Measurements from ENCODE around the gene TERT. TPM values are rescaled to one million over a fixed set of nuclear protein-coding genes. Genes with fewer than 3 reads are reported as not detected.
"Not testable (repeated sequence)": the region's sequence is repeated elsewhere in the genome, so short reads cannot be mapped to it uniquely, and the experiment has no call there.

Gene TERT
- total and polyA plus RNA-seq, 4 donors, result 0.06 to 0.50 (median 0.10) TPM; not detected in 1

- WGBS (ENCODE audit: insufficient coverage), result 94% methylated on average over 15 of the region's 20 CpGs
- Histone ChIP-seq H3K9me3 (ENCODE audit: control insufficient read depth, insufficient read depth, low read length) (no peaks in the 10 kb centered on the region), H3K4me1 (ENCODE audit: control insufficient read depth, insufficient read depth, low read length) (no peaks in the 10 kb centered on the region), H3K4me3 (ENCODE audit: low read depth, low read length) (no peak overlapping the region), H3K36me3 (ENCODE audit: control insufficient read depth, insufficient read depth, low read length) (no peaks in the 10 kb centered on the region), H3K27me3 (ENCODE audit: control insufficient read depth, insufficient read depth, low read length) (no peaks in the 10 kb centered on the region), H3K27ac (ENCODE audit: low read depth, low read length) (no peak overlapping the region)
- DNase-seq (ENCODE audit: low read depth in 4 of 6, low spot score in 6 of 6), result no peak
Measured at GRCh38 chr5:1273745-1274144, 21.1 kb downstream of the TERT start.

GRCh38 chr5:1272201-1272600, 22.7 kb downstream of the TERT start:
- Histone ChIP-seq H3K4me3 (ENCODE audit: low read depth, low read length) (no peak overlapping the region), H3K27ac (ENCODE audit: low read depth, low read length) (no peak overlapping the region), H3K27me3 (ENCODE audit: control insufficient read depth, insufficient read depth, low read length) (no peaks in the 10 kb centered on the region), H3K9me3 (ENCODE audit: control insufficient read depth, insufficient read depth, low read length) (no peaks in the 10 kb centered on the region), H3K4me1 (ENCODE audit: control insufficient read depth, insufficient read depth, low read length) (no peaks in the 10 kb centered on the region), H3K36me3 (ENCODE audit: control insufficient read depth, insufficient read depth, low read length) (no peaks in the 10 kb centered on the region)
- WGBS (ENCODE audit: insufficient coverage), result 96% methylated on average over 16 of the region's 21 CpGs
- no peak for DNase-seq (ENCODE audit: low read depth in 4 of 6, low spot score in 6 of 6)

- H3K36me3 ChIP-seq (ENCODE audit: control insufficient read depth, insufficient read depth, low read length), result no peaks in the 10 kb centered on the region
- DNase-seq (ENCODE audit: low read depth in 4 of 6, low spot score in 6 of 6), result no peak
- no peaks in the 10 kb centered on the region for H3K27me3 ChIP-seq (ENCODE audit: control insufficient read depth, insufficient read depth, low read length)
- H3K4me3 ChIP-seq (ENCODE audit: low read depth, low read length), result no peak overlapping the region
- H3K27ac ChIP-seq (ENCODE audit: low read depth, low read length), result no peak overlapping the region
- no peaks in the 10 kb centered on the region for H3K9me3 ChIP-seq (ENCODE audit: control insufficient read depth, insufficient read depth, low read length)
- 94% methylated on average over 39 of the region's 39 CpGs for WGBS (ENCODE audit: insufficient coverage)
- H3K4me1 ChIP-seq (ENCODE audit: control insufficient read depth, insufficient read depth, low read length), result no peaks in the 10 kb centered on the region
Measured at GRCh38 chr5:1270933-1271914, 23.6 kb downstream of the TERT start.

- 94% methylated on average over 22 of the region's 22 CpGs for WGBS (ENCODE audit: insufficient coverage)
- Histone ChIP-seq H3K9me3 (ENCODE audit: control insufficient read depth, insufficient read depth, low read length) (no peaks in the 10 kb centered on the region), H3K4me3 (ENCODE audit: low read depth, low read length) (no peak overlapping the region), H3K4me1 (ENCODE audit: control insufficient read depth, insufficient read depth, low read length) (no peaks in the 10 kb centered on the region), H3K27ac (ENCODE audit: low read depth, low read length) (no peak overlapping the region), H3K27me3 (ENCODE audit: control insufficient read depth, insufficient read depth, low read length) (no peaks in the 10 kb centered on the region), H3K36me3 (ENCODE audit: control insufficient read depth, insufficient read depth, low read length) (no peaks in the 10 kb centered on the region)
- no peak for DNase-seq (ENCODE audit: low read depth in 4 of 6, low spot score in 6 of 6)
Measured at GRCh38 chr5:1270426-1270825, 24.4 kb downstream of the TERT start.

DNA sequence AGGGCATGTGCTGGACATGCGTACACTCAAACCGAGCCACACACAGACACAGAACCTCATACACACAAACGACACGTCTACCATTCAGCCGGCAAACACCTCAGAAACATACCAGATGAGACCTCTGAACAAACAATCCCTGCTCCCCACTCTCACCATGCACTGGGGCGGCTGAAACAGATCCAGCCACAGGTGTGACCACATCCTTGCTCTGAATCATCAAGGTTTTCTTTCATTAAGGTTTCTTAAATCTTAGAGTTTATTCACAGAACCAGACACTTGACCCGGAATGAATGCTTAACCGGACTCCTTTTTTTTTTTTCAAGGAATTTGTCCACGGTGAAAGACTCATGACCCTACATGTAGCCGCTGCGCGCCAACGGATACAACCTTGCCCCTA, 26.2 kb downstream of the TERT start:
- Histone ChIP-seq H3K4me1 (ENCODE audit: control insufficient read depth, insufficient read depth, low read length) (no peaks in the 10 kb centered on the region), H3K27ac (ENCODE audit: low read depth, low read length) (no peak overlapping the region), H3K4me3 (ENCODE audit: low read depth, low read length) (no peak overlapping the region), H3K36me3 (ENCODE audit: control insufficient read depth, insufficient read depth, low read length) (no peaks in the 10 kb centered on the region), H3K9me3 (ENCODE audit: control insufficient read depth, insufficient read depth, low read length) (no peaks in the 10 kb centered on the region), H3K27me3 (ENCODE audit: control insufficient read depth, insufficient read depth, low read length) (no peaks in the 10 kb centered on the region)
- 90% methylated on average over 13 of the region's 13 CpGs for WGBS (ENCODE audit: insufficient coverage)
- DNase-seq (ENCODE audit: low read depth in 4 of 6, low spot score in 6 of 6), result no peak

DNA sequence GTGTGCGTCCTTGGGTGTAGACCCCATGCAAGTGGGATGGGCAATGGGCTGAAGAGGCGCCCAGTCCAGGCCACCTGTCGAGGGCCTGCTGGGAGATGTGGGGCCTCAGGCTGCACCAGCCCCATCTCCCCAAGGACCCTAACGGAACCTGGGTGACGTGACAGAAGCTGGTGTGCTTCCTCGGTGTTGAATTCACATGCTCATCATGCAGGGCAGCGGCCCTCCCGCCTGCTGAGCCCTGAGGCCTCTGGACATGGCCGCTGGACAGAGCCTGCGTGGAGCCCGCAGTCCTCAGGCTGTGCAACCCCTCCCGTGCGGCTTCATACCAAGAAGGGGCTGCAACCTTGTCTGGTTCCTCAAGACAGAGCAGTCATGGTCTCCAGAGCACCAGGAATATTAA, 26.8 kb downstream of the TERT start:
- Histone ChIP-seq H3K36me3 (ENCODE audit: control insufficient read depth, insufficient read depth, low read length) (no peaks in the 10 kb centered on the region), H3K9me3 (ENCODE audit: control insufficient read depth, insufficient read depth, low read length) (no peaks in the 10 kb centered on the region), H3K27ac (ENCODE audit: low read depth, low read length) (no peak overlapping the region), H3K4me3 (ENCODE audit: low read depth, low read length) (no peak overlapping the region), H3K4me1 (ENCODE audit: control insufficient read depth, insufficient read depth, low read length) (no peaks in the 10 kb centered on the region), H3K27me3 (ENCODE audit: control insufficient read depth, insufficient read depth, low read length) (no peaks in the 10 kb centered on the region)
- no peak for DNase-seq (ENCODE audit: low read depth in 4 of 6, low spot score in 6 of 6)
- WGBS (ENCODE audit: insufficient coverage), result 89% methylated on average over 13 of the region's 13 CpGs

GRCh38 chr5:1267464-1267863, 27.4 kb downstream of the TERT start:
- WGBS (ENCODE audit: insufficient coverage), result no CpG with 5 or more reads among the region's 5 CpGs
- not testable (repeated sequence) for H3K27me3 ChIP-seq (ENCODE audit: control insufficient read depth, insufficient read depth, low read length); H3K9me3 ChIP-seq (ENCODE audit: control insufficient read depth, insufficient read depth, low read length); H3K27ac ChIP-seq (ENCODE audit: low read depth, low read length); DNase-seq (ENCODE audit: low read depth in 4 of 6, low spot score in 6 of 6); H3K36me3 ChIP-seq (ENCODE audit: control insufficient read depth, insufficient read depth, low read length); H3K4me3 ChIP-seq (ENCODE audit: low read depth, low read length); H3K4me1 ChIP-seq (ENCODE audit: control insufficient read depth, insufficient read depth, low read length)

DNA sequence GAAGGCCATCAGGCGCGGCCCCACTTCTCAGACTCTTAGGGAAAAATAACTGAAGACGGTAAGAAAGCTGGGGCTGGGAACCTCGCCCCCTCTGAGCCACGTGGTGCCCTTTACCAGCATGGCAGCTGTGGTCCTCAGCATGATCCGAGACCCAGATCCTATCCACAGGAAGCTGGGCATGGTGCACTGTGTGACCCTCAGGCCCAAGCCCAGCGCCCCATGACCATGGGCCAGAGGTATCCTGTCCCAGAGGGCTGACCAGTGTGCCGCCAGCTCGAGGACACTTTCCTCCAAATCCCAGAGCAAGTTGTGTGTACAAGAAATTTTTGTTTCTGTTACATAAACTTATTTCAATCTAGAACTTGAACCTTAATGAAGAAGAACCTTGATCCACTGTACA, 28.1 kb downstream of the TERT start:
- DNase-seq (ENCODE audit: low read depth in 4 of 6, low spot score in 6 of 6), result no peak
- no peak overlapping the region for H3K27ac ChIP-seq (ENCODE audit: low read depth, low read length)
- no peak overlapping the region for H3K4me3 ChIP-seq (ENCODE audit: low read depth, low read length)
- WGBS (ENCODE audit: insufficient coverage), result 85% methylated on average over 6 of the region's 9 CpGs
- H3K9me3 ChIP-seq (ENCODE audit: control insufficient read depth, insufficient read depth, low read length), result peaks cover 3% of the 10 kb centered on the region
- H3K27me3 ChIP-seq (ENCODE audit: control insufficient read depth, insufficient read depth, low read length), result no peaks in the 10 kb centered on the region
- no peaks in the 10 kb centered on the region for H3K36me3 ChIP-seq (ENCODE audit: control insufficient read depth, insufficient read depth, low read length)
- H3K4me1 ChIP-seq (ENCODE audit: control insufficient read depth, insufficient read depth, low read length), result no peaks in the 10 kb centered on the region

DNA sequence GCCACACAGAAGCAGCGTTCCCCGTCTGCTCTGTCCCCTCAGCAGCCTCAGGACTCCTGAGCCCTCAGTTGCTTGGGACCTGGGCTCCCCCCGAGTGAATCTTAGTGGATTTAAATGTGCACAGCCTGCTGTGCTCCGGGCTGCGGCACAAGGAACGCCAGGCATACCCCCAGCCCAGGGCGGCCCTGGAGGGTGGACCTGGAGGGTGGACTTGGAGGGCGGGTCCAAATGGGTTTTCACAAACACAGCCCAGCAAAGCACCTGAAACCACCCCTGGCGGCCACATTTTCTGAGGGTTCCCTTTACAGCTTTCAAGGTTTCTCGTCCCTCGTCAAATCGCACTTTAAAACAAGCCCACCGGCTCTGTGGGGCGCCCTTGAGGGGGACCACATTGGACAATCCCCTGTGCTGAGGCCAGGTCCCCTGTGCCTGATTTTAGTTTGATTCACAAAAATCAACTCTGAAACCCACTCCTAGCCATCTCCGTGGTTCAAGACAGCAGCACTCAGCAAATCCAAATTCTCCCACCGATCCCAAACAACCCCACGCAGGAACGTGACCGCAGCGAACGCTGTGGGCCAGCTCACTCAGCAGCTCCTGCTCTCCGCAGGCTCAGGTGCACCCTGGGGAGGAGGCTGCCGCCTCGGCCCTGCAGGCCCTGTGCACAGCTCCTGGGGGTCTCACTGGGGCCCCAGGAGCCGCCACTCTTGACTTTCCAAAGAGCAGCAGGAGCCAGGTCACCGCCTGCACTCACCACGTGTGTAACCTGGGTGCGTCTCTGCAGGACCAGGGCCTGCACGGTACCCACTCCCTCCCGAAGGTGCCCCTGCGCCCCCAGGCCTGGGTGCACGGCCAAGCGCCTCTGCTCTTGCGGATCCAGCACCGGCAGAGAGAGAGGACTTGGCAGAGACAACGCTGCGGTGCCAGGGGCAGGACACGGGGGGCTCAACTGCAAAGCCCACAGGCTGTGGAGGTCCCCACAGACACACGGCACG, 29.1 kb downstream of the TERT start:
- Histone ChIP-seq H3K4me1 (ENCODE audit: control insufficient read depth, insufficient read depth, low read length) (no peaks in the 10 kb centered on the region), H3K27me3 (ENCODE audit: control insufficient read depth, insufficient read depth, low read length) (no peaks in the 10 kb centered on the region), H3K4me3 (ENCODE audit: low read depth, low read length) (no peak overlapping the region), H3K9me3 (ENCODE audit: control insufficient read depth, insufficient read depth, low read length) (peaks cover 3% of the 10 kb centered on the region), H3K27ac (ENCODE audit: low read depth, low read length) (no peak overlapping the region), H3K36me3 (ENCODE audit: control insufficient read depth, insufficient read depth, low read length) (no peaks in the 10 kb centered on the region)
- WGBS (ENCODE audit: insufficient coverage), result 90% methylated on average over 40 of the region's 40 CpGs
- DNase-seq (ENCODE audit: low read depth in 4 of 6, low spot score in 6 of 6), result no peak
